Measurements from ENCODE around the gene KRT15. TPM values are rescaled to one million over a fixed set of nuclear protein-coding genes. Genes with fewer than 3 reads are reported as not detected.

The KRT15 gene
- total RNA-seq, 4 donors from 2014 or later = not detected

- no peak for TF ChIP-seq CTCF (IDR thresholded peaks at IDR 0.05; ENCODE audit: low read depth)
These were observed 18.3 kb upstream of the KRT15 start for GRCh38 chr17:41536741-41537613.

- TF ChIP-seq CTCF (IDR thresholded peaks at IDR 0.05; ENCODE audit: low read depth) = no peak
These were observed 17.2 kb upstream of the KRT15 start for GRCh38 chr17:41535764-41536481.

GRCh38 chr17:41534899-41535546, 16.3 kb upstream of the KRT15 start:
- no peak for TF ChIP-seq CTCF (IDR thresholded peaks at IDR 0.05; ENCODE audit: low read depth)

- no peak for TF ChIP-seq CTCF (IDR thresholded peaks at IDR 0.05; ENCODE audit: low read depth)
These were observed 14.9 kb upstream of the KRT15 start for GRCh38 chr17:41533613-41534012.

GRCh38 chr17:41532947-41533570, 14.4 kb upstream of the KRT15 start:
- no peak for TF ChIP-seq CTCF (IDR thresholded peaks at IDR 0.05; ENCODE audit: low read depth)

GRCh38 chr17:41531993-41532392, 13.3 kb upstream of the KRT15 start:
- TF ChIP-seq CTCF (IDR thresholded peaks at IDR 0.05; ENCODE audit: low read depth) = no peak
